GM19043 (cell line): ENCODE data around the gene DNAAF5.
"Not testable (repeated sequence)": the region's sequence is repeated elsewhere in the genome, so short reads cannot be mapped to it uniquely, and the experiment has no call there.

Experiments
- ATAC-seq: cut with Tn5 transposase; IDR thresholded peaks from one replicate; pipeline ENCODE4 v1.9.1; 2021; ENCODE audit warnings: low read depth; ENCODE audit not compliant: unreplicated experiment

DNAAF5 gene

GRCh38 chr7:729140-730000 lies 2.9 kb downstream of the DNAAF5 start:
- ATAC-seq, result no peak

- no peak for ATAC-seq
Observed at GRCh38 chr7:730501-731439, 4.3 kb downstream of the DNAAF5 start.

GRCh38 chr7:731440-732085 lies 5.1 kb downstream of the DNAAF5 start:
- ATAC-seq, result no peak

- no peak for ATAC-seq
Observed at GRCh38 chr7:732094-732541, 5.6 kb downstream of the DNAAF5 start.

GRCh38 chr7:732556-732955 lies 6.1 kb downstream of the DNAAF5 start:
- no peak for ATAC-seq

- ATAC-seq, result no peak
Observed at GRCh38 chr7:734214-734613, 7.7 kb downstream of the DNAAF5 start.

- ATAC-seq, result no peak
Observed at GRCh38 chr7:734808-735207, 8.3 kb downstream of the DNAAF5 start.

- no peak for ATAC-seq
Observed at GRCh38 chr7:738241-738640, 11.7 kb downstream of the DNAAF5 start.

- no peak for ATAC-seq
Observed at GRCh38 chr7:738723-739454, 12.4 kb downstream of the DNAAF5 start.

- no peak for ATAC-seq
Observed at GRCh38 chr7:739455-739982, 13.0 kb downstream of the DNAAF5 start.

- ATAC-seq, result no peak
Observed at GRCh38 chr7:739983-740942, 13.8 kb downstream of the DNAAF5 start.

GRCh38 chr7:741191-741671 lies 14.7 kb downstream of the DNAAF5 start:
- no peak for ATAC-seq

- no peak for ATAC-seq
Observed at GRCh38 chr7:741850-742249, 15.4 kb downstream of the DNAAF5 start.

GRCh38 chr7:742791-743190 lies 16.3 kb downstream of the DNAAF5 start:
- ATAC-seq, result no peak

- ATAC-seq, result not testable (repeated sequence)
Observed at GRCh38 chr7:743341-744127, 17.0 kb downstream of the DNAAF5 start.

- ATAC-seq, result not testable (repeated sequence)
Observed at GRCh38 chr7:744128-744520, 17.6 kb downstream of the DNAAF5 start.

- ATAC-seq, result no peak
Observed at GRCh38 chr7:744854-745430, 18.4 kb downstream of the DNAAF5 start.
